Kidney tubule cell (primary cell): Measurements from ENCODE around the gene TUBD1.

ENCODE experiments used
- DNase-seq: peaks from one replicate; pipeline ENCODE4 v3.0.0-alpha.2; 2018; ENCODE audit warnings: low spot score

TUBD1 gene

DNA sequence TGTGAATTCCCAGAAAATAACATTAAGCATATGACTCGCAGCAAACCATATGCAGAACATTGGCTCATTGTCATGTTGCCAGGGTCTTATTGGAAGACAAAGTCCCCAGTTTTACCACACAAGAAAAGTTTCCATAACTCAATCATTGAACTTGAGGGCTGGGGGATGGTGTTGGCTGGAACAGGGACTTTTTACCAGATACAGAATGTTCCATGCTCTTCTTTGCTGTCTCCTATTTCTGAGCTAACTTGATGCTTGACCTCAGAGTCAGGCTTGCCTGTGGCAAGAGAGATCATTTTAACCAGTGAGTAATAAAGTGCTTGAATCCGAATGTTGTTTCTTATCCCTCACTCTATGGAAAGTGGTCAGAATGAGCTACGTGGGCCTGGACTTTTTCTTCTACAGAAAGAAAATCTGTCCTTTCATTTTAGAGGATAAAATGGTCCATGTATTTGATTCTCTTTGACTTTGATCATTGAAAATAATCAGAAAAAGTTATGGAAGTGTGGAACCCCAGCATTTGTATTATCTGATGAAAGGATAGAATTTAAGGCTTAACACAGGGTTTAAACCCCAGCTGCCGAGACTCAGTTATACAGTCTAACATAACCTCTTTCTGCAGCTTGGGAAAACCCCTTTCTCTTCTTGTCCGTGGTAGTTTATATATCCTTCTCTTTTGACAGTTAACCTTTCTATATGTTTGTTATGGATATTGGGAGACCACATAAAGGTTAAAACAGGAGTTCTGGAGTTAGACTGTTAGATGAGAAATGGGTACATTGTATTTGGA is 67.0 kb downstream of the TUBD1 start:
- peak; percentile 31 for DNase-seq

DNA sequence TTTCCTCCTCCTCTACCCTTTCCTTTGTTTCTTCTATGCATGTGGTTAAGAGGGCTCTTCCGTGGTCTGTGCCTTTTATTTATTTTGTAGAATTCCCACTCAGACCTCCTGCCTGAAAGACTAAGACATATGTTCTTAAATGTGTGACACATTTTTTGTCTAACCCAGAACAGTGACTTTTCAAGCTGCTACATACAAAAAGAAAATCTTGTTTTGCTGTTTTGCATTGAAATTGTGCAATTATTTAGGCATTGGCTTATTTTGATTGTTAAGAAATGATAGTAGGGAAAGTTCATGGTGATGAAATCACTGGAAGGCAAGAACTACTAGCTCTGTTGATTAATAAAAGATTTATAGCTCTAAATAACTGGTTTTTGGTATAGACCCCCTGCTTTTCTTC is 76.8 kb downstream of the TUBD1 start:
- no peak for DNase-seq

DNA sequence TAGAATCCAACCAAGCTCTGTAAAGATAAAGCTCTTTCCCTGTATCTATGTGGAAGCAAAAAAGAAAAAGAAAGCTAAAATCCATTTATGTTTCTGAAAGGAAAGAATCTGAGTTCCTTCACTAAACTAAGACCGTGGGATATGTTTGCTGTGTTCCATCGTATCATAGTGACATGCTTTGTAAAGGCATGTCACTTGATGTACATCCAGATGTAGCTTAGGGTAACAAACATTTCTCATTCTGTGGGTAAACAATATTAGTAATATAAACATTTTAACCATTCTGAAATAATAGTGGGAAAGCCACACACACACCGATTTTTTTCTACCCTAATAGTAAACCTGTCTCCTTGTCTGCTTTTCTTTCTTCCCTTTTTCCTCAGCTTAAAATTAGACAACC is 78.1 kb downstream of the TUBD1 start:
- DNase-seq: no peak

DNA sequence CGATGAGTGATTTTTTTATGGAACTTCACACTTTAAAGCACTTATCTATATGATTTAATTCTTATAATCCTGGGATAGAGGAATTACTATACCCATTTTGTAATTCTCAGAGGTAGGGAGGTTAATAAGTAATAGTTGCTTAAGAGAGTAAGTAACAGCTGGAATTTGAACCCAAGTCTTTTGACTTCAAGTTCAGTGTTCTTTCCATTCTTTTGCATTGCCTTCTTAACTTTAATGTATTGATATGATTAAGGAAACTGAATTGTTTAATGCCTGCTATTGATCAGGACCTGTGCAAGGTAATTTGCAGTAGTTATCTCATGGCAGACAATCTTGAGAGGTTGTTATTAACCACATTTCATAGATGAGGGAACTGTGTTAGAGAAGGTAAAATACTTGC is 78.5 kb downstream of the TUBD1 start:
- DNase-seq: no peak

DNA sequence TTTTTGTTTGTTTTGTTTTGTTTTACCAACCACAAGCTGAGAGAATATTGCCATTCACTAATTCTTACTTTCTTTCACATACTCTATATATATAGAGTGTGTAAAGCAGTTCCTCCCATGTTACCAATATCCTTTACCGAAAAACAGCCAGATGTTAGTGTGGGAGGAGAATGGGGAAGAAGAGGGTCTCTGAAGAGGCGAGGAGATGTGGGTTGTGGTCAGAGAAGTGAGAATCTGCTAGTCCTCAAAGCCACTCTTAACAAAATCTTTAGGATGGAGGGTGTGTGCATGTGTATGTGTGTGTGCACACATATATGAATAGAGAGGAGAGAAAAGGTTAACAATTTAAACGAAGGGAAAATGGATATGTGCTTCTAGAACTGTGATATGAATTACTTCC is 80.6 kb downstream of the TUBD1 start:
- DNase-seq: no peak

DNA sequence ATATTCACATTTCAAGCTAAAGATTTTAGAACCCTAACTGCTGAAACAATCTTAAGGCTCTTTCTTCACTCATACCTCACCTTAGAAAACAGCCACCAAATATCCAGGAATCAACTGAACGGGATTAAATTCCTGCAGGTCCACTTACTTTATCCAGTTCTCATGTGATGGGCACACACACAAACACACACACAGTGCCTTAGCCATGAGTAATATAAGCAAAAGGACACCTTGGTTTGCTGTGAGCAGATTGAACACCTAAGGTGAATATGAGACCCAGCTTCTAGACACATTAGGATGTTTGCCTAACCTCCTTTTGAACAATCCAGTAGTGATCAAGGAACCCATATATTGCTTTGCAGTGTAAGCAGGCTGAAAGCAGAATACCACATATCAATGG is 81.5 kb downstream of the TUBD1 start:
- DNase-seq: peak; percentile 34

DNA sequence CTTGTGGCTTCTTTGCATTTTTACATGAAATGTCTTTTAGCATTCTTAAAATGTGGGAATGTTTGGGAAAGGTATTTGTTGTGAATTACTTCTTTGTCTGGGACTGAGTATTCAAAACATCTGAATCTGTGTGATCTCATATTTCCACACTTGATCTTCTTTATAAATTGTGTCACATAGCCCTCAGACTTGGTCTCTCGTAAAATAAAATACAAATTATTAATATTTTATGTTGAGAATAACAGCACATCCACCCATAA is 81.9 kb downstream of the TUBD1 start:
- no peak for DNase-seq
